Heart right ventricle (tissue), 16 donors: ENCODE measurements around the gene FAM240A. TPM values are rescaled to one million over a fixed set of nuclear protein-coding genes. Genes with fewer than 3 reads are reported as not detected.
"Not testable (repeated sequence)": the region's sequence is repeated elsewhere in the genome, so short reads cannot be mapped to it uniquely, and the experiment has no call there.

ENCODE experiments used
- ATAC-seq, 8 donors: fragments of 200-7000 bp; cut with Tn5 transposase; one replicate each; pipeline ENCODE4 v1.9.1; 2020; ENCODE audit warnings: mild to moderate bottlenecking in 8 of 8, moderate library complexity in 8 of 8, moderate number of reproducible peaks in 1 of 8
- DNase-seq, 2 donors: peaks; one replicate each; pipeline ENCODE4 v3.0.0-alpha.2; 2020
- H3K27ac ChIP-seq, 10 donors: fragments of 200-600 bp; sonication (generic) in 2 of 10; one replicate each; pipeline versions ENCODE4 v1.5.0 to v1.8.0; 2020 to 2022; ENCODE audit warnings: mild to moderate bottlenecking in 3 of 10
- H3K27me3 ChIP-seq, 7 donors: fragments of 200-600 bp; one replicate each; pipeline ENCODE4 v1.8.0; 2021 to 2022; ENCODE audit warnings: mild to moderate bottlenecking in 2 of 7
- H3K36me3 ChIP-seq, 9 donors: fragments of 200-600 bp; sonication (generic) in 1 of 9; one replicate each; pipeline versions ENCODE4 v1.5.0 to v1.8.0; 2020 to 2022; ENCODE audit warnings: mild to moderate bottlenecking in 2 of 9
- H3K4me1 ChIP-seq, 9 donors: fragments of 200-600 bp; sonication (generic) in 1 of 9; one replicate each; pipeline versions ENCODE4 v1.5.0 to v1.8.0; 2020 to 2022; ENCODE audit warnings: mild to moderate bottlenecking in 4 of 9
- H3K4me3 ChIP-seq, 10 donors: fragments of 200-600 bp; sonication (generic) in 2 of 10; one replicate each; pipeline versions ENCODE4 v1.5.0 to v1.8.0; 2020 to 2022; ENCODE audit warnings: mild to moderate bottlenecking in 7 of 10, moderate library complexity in 2 of 10
- H3K9me3 ChIP-seq, 11 donors: fragments of 200-600 bp in 10 of 11; sonication (generic) in 2 of 11; one replicate each; pipeline versions ENCODE4 v1.5.0 to v1.8.0; 2013 to 2022; ENCODE audit warnings: mild to moderate bottlenecking in 2 of 11, control low read depth in 1 of 11, moderate library complexity in 1 of 11
- CTCF ChIP-seq, 9 donors: fragments of 200-600 bp; sonication (generic) in 2 of 9; IDR thresholded peaks; one replicate each; pipeline versions ENCODE4 v1.5.0 to v1.8.0; 2021 to 2022; ENCODE audit warnings: antibody characterized with exemption in 9 of 9, mild to moderate bottlenecking in 5 of 9, moderate library complexity in 1 of 9
- WGBS, 2 donors: extraction: QIAGEN DNeasy Blood & Tissue Kit; methylation state at CpG; one replicate each; pipeline ENCODE4 v1.1.7; 2013; ENCODE audit warnings: inconsistent platforms in 1 of 2; 5-methylcytosine and 5-hydroxymethylcytosine counted together
- intact Hi-C, 10 donors: fragments of 100-400 bp; cut with DNase I; formaldehyde crosslinking; loops; one replicate each; pipeline versions ENCODE4 v1.11.1 to v1.14.2; 2022
- polyA plus RNA-seq, 2 donors: library from polyadenylated mRNA; stranded (reverse); fragments of 200-250 nt; gene quantifications; one replicate each; pipeline ENCODE4 v1.2.3, GENCODE V29; 2013
- total RNA-seq, 10 donors: library from RNA; stranded (reverse); fragmentation: NEBNext Ultra II Directional in 3 of 10; extraction: Animal tissue kit (Norgen Biotek cat#: 25700) in 3 of 10; gene quantifications; one replicate each; pipeline versions ENCODE4 v1.2.1 to v1.2.4, GENCODE V29; 2021 to 2023
- donor health status: Arrhythmogenic right ventricular cardiomyopathy.
- donor health status: ischemic (EF 13 %, LVEDD 7.1; RV severe dilation, severe dysfunction).
- donor health status: healthy with polysubstance abuse.
- donor health status: DM: no; HTN: yes; CAD: no.
- donor health status: DM: no; HTN: no; CAD: no.
- donor health status: ischemic (EF 25% LVEDD 6.9; RV normal size, moderate dysfunction).
- donor health status: ischemic (EF 25% LVEDD 5.7; RV mildly dilated, moderate dysfunction).
- donor health status: healthy.
- donor health status: DM: yes; HTN: yes; CAD: no.
- donor health status: Ischemic cardiomyopathy.
- donor health status: ischemic (EF 35%, LVEDD 5.7; RV mildly dilated, moderate dysfunction).
- donor health status: nonischemic (EF 11% LVEDD 7.7; RV severe dilation, severe dysfunction).
- donor health status: DM: yes; HTN: yes; CAD: no.
- donor health status: PGD.
- donor health status: ischemic (EF 29% LVEDD 5.4; RV normal size, mild dysfunction).
- donor health status: nonischemic (EF 23%, LVEDD 6.1; RV moderate dilation, normal function).

The FAM240A gene
- total and polyA plus RNA-seq, 12 donors = 0.19 TPM; not detected in 11

DNA sequence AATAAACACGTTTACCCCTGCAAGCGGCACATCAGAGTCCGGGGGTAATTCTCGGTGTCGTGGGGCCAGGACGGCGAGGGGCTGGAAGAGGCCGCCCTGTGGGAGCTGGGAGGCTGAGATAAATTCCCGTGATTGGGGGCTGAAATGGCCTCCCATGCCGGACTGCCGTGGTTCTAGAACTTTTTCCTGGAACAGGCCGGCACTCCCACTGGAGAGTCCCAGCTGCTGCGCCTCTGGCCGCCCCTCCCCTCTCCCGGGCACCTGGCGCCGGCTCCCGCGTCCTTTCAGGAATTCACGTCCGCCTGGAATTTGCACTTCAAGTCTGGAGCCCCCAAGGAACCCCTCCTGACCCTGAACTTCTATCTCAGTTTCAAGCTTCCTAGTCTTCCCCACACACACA lies 35.4 kb upstream of the FAM240A start:
- DNase-seq (no peak), ATAC-seq (peak in 3 of 8 donors; percentile 30 to 39 (median 34))
- peak overlapping the region in 1 of 10 donors; percentile 36 for H3K27ac ChIP-seq
- 40 to 54% methylated on average over 21 of the region's 21 CpGs for WGBS, 2 donors
- no peaks in the 10 kb centered on the region for H3K9me3 ChIP-seq
- TF ChIP-seq CTCF (IDR thresholded peaks at IDR 0.05) = no peak
- peaks cover 0 to 26% (median 8%) of the 10 kb centered on the region in 9 donors for H3K4me1 ChIP-seq
- H3K27me3 ChIP-seq = peaks cover 0 to 23% (median 6%) of the 10 kb centered on the region in 7 donors
- intact Hi-C loops = no loop called here
- no peak overlapping the region for H3K4me3 ChIP-seq
- H3K36me3 ChIP-seq = no peaks in the 10 kb centered on the region

- H3K4me3 ChIP-seq, H3K36me3 ChIP-seq, intact Hi-C loops, H3K9me3 ChIP-seq, DNase-seq: not testable (repeated sequence)
- Histone ChIP-seq H3K27me3 (peaks cover 0 to 23% (median 6%) of the 10 kb centered on the region in 7 donors), H3K27ac (peak overlapping the region in 1 of 10 donors; percentile 30), H3K4me1 (peaks cover 0 to 26% (median 8%) of the 10 kb centered on the region in 9 donors)
- ATAC-seq = peak in 1 of 8 donors; percentile 42
- 54 to 72% methylated on average over 17 to 18 of the region's 18 CpGs for WGBS, 2 donors
These were observed 34.6 kb upstream of the FAM240A start for GRCh38 chr3:46577580-46578249.

- ATAC-seq (peak in 5 of 8 donors; percentile 44 to 52 (median 51)), DNase-seq (no peak)
- H3K4me3 ChIP-seq = no peak overlapping the region
- TF ChIP-seq CTCF (IDR thresholded peaks at IDR 0.05) = no peak
- no peaks in the 10 kb centered on the region for H3K9me3 ChIP-seq
- 54 to 66% methylated on average over 10 of the region's 10 CpGs for WGBS, 2 donors
- H3K27me3 ChIP-seq = peaks cover 0 to 23% (median 6%) of the 10 kb centered on the region in 7 donors
- H3K36me3 ChIP-seq = no peaks in the 10 kb centered on the region
- no peak overlapping the region for H3K27ac ChIP-seq
- peaks cover 0 to 26% (median 8%) of the 10 kb centered on the region in 9 donors for H3K4me1 ChIP-seq
- intact Hi-C loops = no loop called here
These were observed 33.2 kb upstream of the FAM240A start for GRCh38 chr3:46578973-46579755.

GRCh38 chr3:46579756-46580286 lies 32.5 kb upstream of the FAM240A start:
- Histone ChIP-seq H3K9me3 (no peaks in the 10 kb centered on the region), H3K4me1 (peaks cover 0 to 26% (median 8%) of the 10 kb centered on the region in 9 donors), H3K4me3 (no peak overlapping the region), H3K36me3 (no peaks in the 10 kb centered on the region), H3K27me3 (peaks cover 0 to 23% (median 6%) of the 10 kb centered on the region in 7 donors), H3K27ac (no peak overlapping the region)
- intact Hi-C loops = no loop called here
- ATAC-seq (no peak), DNase-seq (no peak)
- TF ChIP-seq CTCF (IDR thresholded peaks at IDR 0.05) = no peak
- 71 to 72% methylated on average over 14 of the region's 14 CpGs for WGBS, 2 donors
